Nephron progenitor cell (in vitro differentiated cells): ENCODE data around the gene ATN1.

Experiments
- DNase-seq: peaks from one replicate; pipeline ENCODE4 v3.0.0; 2021
- H3K27ac Mint-ChIP-seq: 2 replicates; pipeline ENCODE4 v1.8.0; 2021; ENCODE audit warnings: mild to moderate bottlenecking, moderate library complexity, mixed read lengths
- H3K27me3 Mint-ChIP-seq: 2 replicates; pipeline ENCODE4 v1.8.0; 2021; ENCODE audit warnings: mild to moderate bottlenecking, low read depth, mixed read lengths; ENCODE audit not compliant: poor library complexity
- H3K36me3 Mint-ChIP-seq: 2 replicates; pipeline ENCODE4 v1.8.0; 2021; ENCODE audit warnings: low read depth, mixed read lengths
- H3K4me1 Mint-ChIP-seq: 2 replicates; pipeline ENCODE4 v1.8.0; 2021; ENCODE audit warnings: mixed read lengths
- H3K4me3 Mint-ChIP-seq: 2 replicates; pipeline ENCODE4 v1.8.0; 2021; ENCODE audit warnings: mild to moderate bottlenecking, moderate library complexity, mixed read lengths
- H3K9me3 Mint-ChIP-seq: 2 replicates; pipeline ENCODE4 v1.8.0; 2021; ENCODE audit warnings: mild to moderate bottlenecking, moderate library complexity, mixed read lengths
- TF ChIP-seq, protein P1 (sequence below): fragments of 200-600 bp; sonication (generic); IDR thresholded peaks from 2 replicates; pipeline ENCODE4 v1.5.0; 2021; ENCODE audit warnings: antibody characterized with exemption

Gene ATN1

DNA sequence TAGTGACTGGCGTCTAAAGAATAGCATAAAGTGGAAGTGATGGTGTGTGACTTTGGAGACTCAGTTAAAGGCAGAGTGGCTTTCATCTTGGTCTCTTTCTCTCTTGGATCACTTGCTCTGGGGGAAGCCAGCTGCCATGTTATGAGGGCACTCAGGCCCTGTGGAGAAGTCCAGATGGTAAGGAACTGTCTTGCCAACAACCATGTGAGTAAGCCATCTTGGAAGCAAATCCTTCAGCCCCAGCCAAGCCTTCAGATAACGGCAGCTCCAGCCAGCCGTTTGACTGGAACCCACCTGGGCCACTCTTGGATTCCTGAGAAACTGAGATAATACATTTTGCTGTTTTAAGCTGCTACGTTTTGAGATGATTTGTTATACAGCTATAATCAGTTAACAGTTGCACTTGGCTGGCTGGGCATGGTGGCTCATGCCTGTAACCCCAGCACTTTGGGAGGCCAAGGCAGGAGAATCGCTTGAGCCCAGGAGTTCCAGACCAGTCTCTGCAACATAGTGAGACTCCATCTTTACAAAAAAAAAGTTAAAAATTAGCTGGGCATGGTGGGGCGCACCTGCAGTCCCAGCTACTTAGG, 30.8 kb upstream of the ATN1 start:
- Mint-ChIP-seq H3K4me1 (peaks cover 15% of the 10 kb centered on the region), H3K27me3 (peaks cover 9% of the 10 kb centered on the region), H3K36me3 (no peaks in the 10 kb centered on the region), H3K4me3 (no peak overlapping the region), H3K9me3 (no peaks in the 10 kb centered on the region), H3K27ac (no peak overlapping the region)
- TF ChIP-seq, protein P1, sequence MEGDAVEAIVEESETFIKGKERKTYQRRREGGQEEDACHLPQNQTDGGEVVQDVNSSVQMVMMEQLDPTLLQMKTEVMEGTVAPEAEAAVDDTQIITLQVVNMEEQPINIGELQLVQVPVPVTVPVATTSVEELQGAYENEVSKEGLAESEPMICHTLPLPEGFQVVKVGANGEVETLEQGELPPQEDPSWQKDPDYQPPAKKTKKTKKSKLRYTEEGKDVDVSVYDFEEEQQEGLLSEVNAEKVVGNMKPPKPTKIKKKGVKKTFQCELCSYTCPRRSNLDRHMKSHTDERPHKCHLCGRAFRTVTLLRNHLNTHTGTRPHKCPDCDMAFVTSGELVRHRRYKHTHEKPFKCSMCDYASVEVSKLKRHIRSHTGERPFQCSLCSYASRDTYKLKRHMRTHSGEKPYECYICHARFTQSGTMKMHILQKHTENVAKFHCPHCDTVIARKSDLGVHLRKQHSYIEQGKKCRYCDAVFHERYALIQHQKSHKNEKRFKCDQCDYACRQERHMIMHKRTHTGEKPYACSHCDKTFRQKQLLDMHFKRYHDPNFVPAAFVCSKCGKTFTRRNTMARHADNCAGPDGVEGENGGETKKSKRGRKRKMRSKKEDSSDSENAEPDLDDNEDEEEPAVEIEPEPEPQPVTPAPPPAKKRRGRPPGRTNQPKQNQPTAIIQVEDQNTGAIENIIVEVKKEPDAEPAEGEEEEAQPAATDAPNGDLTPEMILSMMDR: no peak
- no peak for DNase-seq

DNA sequence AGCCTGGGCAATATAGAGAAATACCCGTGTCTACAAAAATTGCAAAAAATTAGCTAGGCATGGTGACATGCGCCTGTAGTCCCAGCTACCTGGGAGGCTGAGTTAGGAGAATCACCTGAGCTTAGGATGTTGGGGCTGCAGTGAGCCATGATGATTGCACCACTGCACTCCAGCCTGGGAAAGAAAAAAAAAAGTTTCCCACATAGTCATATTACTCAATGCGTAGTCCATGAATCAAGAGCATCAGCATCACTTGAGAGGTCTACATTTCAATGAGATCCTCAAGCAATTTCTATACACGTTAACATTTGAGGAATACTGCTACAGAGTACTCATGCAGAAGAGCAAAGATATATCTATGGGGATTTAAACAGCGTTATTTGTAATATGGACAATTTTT, 28.3 kb upstream of the ATN1 start:
- Mint-ChIP-seq H3K27ac (no peak overlapping the region), H3K9me3 (no peaks in the 10 kb centered on the region), H3K27me3 (peaks cover 9% of the 10 kb centered on the region), H3K4me3 (no peak overlapping the region), H3K4me1 (peaks cover 7% of the 10 kb centered on the region), H3K36me3 (no peaks in the 10 kb centered on the region)
- TF ChIP-seq, protein P1: no peak
- no peak for DNase-seq

DNA sequence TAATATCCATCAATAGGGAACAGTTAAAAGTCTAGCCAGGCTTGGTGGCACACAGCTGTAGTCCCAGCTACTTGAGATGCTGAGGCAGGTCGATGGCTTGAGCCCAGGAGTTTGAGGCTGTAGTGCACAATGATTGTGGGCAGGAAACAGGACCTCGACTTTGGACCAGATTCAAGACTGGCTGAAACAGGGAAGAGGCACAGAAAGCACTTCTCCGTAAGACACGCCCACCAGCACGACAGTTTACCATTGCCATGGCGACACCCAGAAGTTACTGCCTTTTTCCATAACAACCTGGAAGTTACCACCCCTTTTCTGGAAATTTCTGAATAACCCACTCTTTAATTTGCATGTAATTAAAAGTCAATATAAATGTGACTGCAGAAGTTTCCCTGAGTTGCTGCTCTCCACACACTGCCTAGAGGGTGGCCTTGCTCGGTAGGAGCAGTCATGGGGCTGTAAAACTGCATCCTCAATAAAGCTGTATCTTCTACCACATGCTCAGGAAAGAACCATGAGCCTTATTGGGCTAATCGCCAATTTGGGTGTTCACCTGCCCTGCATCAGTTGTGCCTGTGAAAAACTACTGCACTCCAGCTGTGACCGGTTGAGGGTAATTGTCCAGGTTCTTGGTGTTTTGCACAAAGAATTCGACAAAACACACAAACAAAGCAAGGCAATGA, 27.8 kb upstream of the ATN1 start:
- Mint-ChIP-seq H3K9me3 (no peaks in the 10 kb centered on the region), H3K36me3 (no peaks in the 10 kb centered on the region), H3K4me3 (no peak overlapping the region), H3K4me1 (peaks cover 7% of the 10 kb centered on the region), H3K27me3 (peaks cover 5% of the 10 kb centered on the region), H3K27ac (no peak overlapping the region)
- TF ChIP-seq, protein P1: no peak
- no peak for DNase-seq

DNA sequence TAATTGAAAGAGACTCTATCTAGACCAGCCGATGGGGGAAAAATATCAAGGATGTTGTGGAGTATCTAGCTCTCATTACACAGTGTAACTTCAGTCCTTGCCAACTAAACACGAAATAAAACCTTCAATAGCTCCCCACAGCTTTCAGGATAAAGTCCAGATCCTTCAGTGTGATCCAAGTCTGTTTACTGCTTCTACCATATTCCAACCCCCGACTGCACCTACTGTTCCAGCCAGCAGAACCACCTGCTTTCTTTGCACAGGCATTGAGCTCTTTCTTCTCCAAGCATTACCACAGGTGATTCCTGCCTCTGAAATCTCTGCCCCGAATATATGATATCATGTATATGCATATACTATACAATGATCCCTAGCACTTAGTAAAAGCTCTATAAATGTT, 25.3 kb upstream of the ATN1 start:
- peaks cover under 1% of the 10 kb centered on the region for H3K27me3 Mint-ChIP-seq
- TF ChIP-seq, protein P1: no peak
- no peak overlapping the region for H3K27ac Mint-ChIP-seq
- H3K4me3 Mint-ChIP-seq: no peak overlapping the region
- peaks cover 7% of the 10 kb centered on the region for H3K4me1 Mint-ChIP-seq
- H3K36me3 Mint-ChIP-seq: no peaks in the 10 kb centered on the region
- no peaks in the 10 kb centered on the region for H3K9me3 Mint-ChIP-seq
- no peak for DNase-seq

DNA sequence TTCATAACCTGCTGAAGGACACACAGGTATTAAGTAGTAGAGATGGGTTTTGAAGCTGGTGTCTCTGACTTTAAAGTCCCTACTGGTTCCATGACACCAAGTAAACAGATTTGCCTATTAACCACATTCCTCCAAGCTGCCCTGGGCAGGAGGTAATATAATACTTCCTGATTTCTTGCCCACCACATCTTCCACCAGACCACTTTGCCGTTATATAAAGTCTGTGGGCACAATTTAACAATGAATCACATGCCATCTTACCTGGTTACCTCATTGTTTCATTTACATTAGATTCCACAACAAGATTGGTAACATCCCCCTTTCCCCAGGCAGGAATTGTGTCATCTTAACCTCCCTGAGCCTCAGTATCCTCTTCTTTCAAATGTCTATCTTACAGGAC, 24.0 kb upstream of the ATN1 start:
- DNase-seq: no peak
- TF ChIP-seq, protein P1: no peak
- Mint-ChIP-seq H3K36me3 (no peaks in the 10 kb centered on the region), H3K4me1 (peaks cover 7% of the 10 kb centered on the region), H3K9me3 (no peaks in the 10 kb centered on the region), H3K27me3 (peaks cover 12% of the 10 kb centered on the region), H3K27ac (peak overlapping the region; percentile 66), H3K4me3 (no peak overlapping the region)
